Loucy (cell line): ENCODE measurements around the gene GRIA2.

Source experiments
- H2AFZ ChIP-seq: fragments of 200-600 bp; sonication (generic); 2 replicates; pipeline ENCODE4 v1.6.0; 2016; ENCODE audit warnings: antibody characterized with exemption, mild to moderate bottlenecking, low read length, moderate library complexity
- H3F3A ChIP-seq: fragments of 200-600 bp; 2 replicates; pipeline ENCODE4 v1.6.0; 2016; ENCODE audit warnings: antibody characterized with exemption, low read depth, mild to moderate bottlenecking
- H3K27me3 ChIP-seq: fragments of 200-600 bp; sonication (generic); 2 replicates; pipeline ENCODE4 v1.6.1; 2014; ENCODE audit warnings: low read length, mild to moderate bottlenecking; ENCODE audit not compliant: insufficient read depth, poor library complexity, severe bottlenecking
- H3K36me3 ChIP-seq: fragments of 200-600 bp; sonication (generic); 2 replicates; pipeline ENCODE4 v1.6.1; 2016; ENCODE audit warnings: low read length; ENCODE audit not compliant: insufficient read depth
- H3K4me1 ChIP-seq: fragments of 200-600 bp; sonication (generic); 2 replicates; pipeline ENCODE4 v1.5.1; 2014; ENCODE audit warnings: low read length, mild to moderate bottlenecking; ENCODE audit not compliant: insufficient read depth, poor library complexity, severe bottlenecking
- H3K4me2 ChIP-seq: fragments of 200-600 bp; sonication (generic); 2 replicates; pipeline ENCODE4 v1.6.0; 2014; ENCODE audit warnings: antibody characterized with exemption, low read length, low read depth, mild to moderate bottlenecking; ENCODE audit not compliant: poor library complexity, severe bottlenecking
- H3K4me3 ChIP-seq: fragments of 200-600 bp; sonication (generic); 2 replicates; pipeline ENCODE4 v1.5.1; 2014; ENCODE audit warnings: low read length, mild to moderate bottlenecking, mixed read lengths; ENCODE audit not compliant: poor library complexity, severe bottlenecking
- H3K79me2 ChIP-seq: fragments of 200-600 bp; sonication (generic); 2 replicates; pipeline ENCODE4 v1.6.1; 2014; ENCODE audit warnings: low read length; ENCODE audit not compliant: insufficient read depth
- H3K9ac ChIP-seq: fragments of 200-600 bp; sonication (generic); 2 replicates; pipeline ENCODE4 v1.6.0; 2014; ENCODE audit warnings: mild to moderate bottlenecking, low read depth, low read length, moderate library complexity; ENCODE audit not compliant: poor library complexity, severe bottlenecking
- H3K9me2 ChIP-seq: fragments of 200-600 bp; sonication (generic); replicated peaks from 2 replicates; pipeline ENCODE4 v1.6.1; 2016; ENCODE audit warnings: low read depth, low read length, mixed read lengths
- H3K9me3 ChIP-seq: fragments of 200-600 bp; sonication (generic); 2 replicates; pipeline ENCODE4 v1.6.1; 2014; ENCODE audit warnings: mild to moderate bottlenecking, antibody characterized with exemption, low read length, low read depth; ENCODE audit not compliant: insufficient read depth
- H4K20me1 ChIP-seq: fragments of 200-600 bp; sonication (generic); 2 replicates; pipeline ENCODE4 v1.6.0; 2014; ENCODE audit warnings: antibody characterized with exemption, low read length, mild to moderate bottlenecking; ENCODE audit not compliant: insufficient read depth, poor library complexity, severe bottlenecking
- CTCF ChIP-seq: fragments of 200-600 bp; sonication (generic); conservative IDR thresholded peaks from 2 replicates; pipeline ENCODE4 v1.5.1; 2014; ENCODE audit warnings: mild to moderate bottlenecking, antibody characterized with exemption, low read length
- EZH2phosphoT487 ChIP-seq: fragments of 200-600 bp; IDR thresholded peaks from 2 replicates; pipeline ENCODE4 v1.6.1; 2018; ENCODE audit warnings: antibody characterized with exemption, mild to moderate bottlenecking, moderate library complexity, borderline replicate concordance

The GRIA2 gene

GRCh38 chr4:157314906-157315305, 94.4 kb downstream of the GRIA2 start:
- TF ChIP-seq CTCF, result no peak
- no peak for TF ChIP-seq EZH2phosphoT487

DNA sequence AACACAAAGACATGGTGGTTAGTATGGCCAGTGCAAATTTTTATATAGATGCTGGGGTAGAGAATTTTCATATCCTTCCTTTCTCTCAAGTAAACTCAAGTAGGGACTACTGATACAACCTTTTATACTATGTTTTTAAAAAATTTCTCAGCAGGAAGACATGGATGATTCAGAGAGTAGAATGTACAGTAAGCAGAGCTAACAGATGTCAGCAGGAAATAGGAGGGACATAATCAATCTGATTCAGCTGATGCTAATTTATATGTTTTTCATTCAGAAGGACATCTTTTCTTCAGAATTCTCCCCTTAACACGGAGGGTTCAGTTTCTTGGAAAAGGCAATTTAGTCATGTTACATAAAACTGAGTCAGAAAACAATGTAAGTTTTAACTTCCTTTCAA, 95.4 kb downstream of the GRIA2 start:
- no peaks in the 10 kb centered on the region for H3K36me3 ChIP-seq
- H3K9me2 ChIP-seq, result no peaks in the 10 kb centered on the region
- TF ChIP-seq EZH2phosphoT487, result no peak
- no peak for TF ChIP-seq CTCF
- H2AFZ ChIP-seq, result no peak overlapping the region
- no peaks in the 10 kb centered on the region for H3F3A ChIP-seq
- H3K9ac ChIP-seq, result no peak overlapping the region
- H3K4me3 ChIP-seq, result no peak overlapping the region
- no peaks in the 10 kb centered on the region for H3K79me2 ChIP-seq
- H3K4me1 ChIP-seq, result no peaks in the 10 kb centered on the region
- H4K20me1 ChIP-seq, result no peaks in the 10 kb centered on the region
- no peaks in the 10 kb centered on the region for H3K27me3 ChIP-seq
- no peak overlapping the region for H3K4me2 ChIP-seq
- no peaks in the 10 kb centered on the region for H3K9me3 ChIP-seq

More at GRCh38 chr4:157314906-157315305, 94.4 kb downstream of the GRIA2 start:
- Histone ChIP-seq H2AFZ (no peak overlapping the region), H3F3A (no peaks in the 10 kb centered on the region), H3K9me2 (no peaks in the 10 kb centered on the region), H3K79me2 (no peaks in the 10 kb centered on the region), H3K9ac (no peak overlapping the region), H3K4me2 (no peak overlapping the region), H3K4me3 (no peak overlapping the region), H3K36me3 (no peaks in the 10 kb centered on the region), H4K20me1 (no peaks in the 10 kb centered on the region), H3K27me3 (no peaks in the 10 kb centered on the region), H3K4me1 (no peaks in the 10 kb centered on the region), H3K9me3 (no peaks in the 10 kb centered on the region)

DNA sequence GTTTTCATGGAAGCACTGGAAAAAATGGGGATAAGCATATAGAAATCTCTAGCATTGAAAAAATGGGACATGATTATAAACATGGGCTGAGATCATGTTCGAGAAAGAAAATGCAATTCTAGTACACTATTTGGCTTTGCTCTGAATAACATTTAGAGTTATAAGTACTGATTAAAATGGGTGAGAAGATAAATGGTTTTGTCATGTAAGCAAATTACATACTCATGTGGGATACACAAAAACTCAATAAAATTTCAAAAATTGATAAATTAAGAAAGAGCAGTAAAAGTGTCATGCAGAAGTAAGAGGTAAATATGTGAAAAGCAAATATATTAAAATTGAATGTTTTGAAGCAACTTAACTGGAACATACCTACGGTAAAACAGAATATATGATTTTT, 99.6 kb downstream of the GRIA2 start:
- no peaks in the 10 kb centered on the region for H3K9me2 ChIP-seq
- no peaks in the 10 kb centered on the region for H3K9me3 ChIP-seq
- no peaks in the 10 kb centered on the region for H3K36me3 ChIP-seq
- H3K79me2 ChIP-seq, result no peaks in the 10 kb centered on the region
- no peaks in the 10 kb centered on the region for H3F3A ChIP-seq
- H4K20me1 ChIP-seq, result no peaks in the 10 kb centered on the region
- no peak overlapping the region for H3K4me3 ChIP-seq
- no peak overlapping the region for H3K9ac ChIP-seq
- no peaks in the 10 kb centered on the region for H3K27me3 ChIP-seq
- no peak overlapping the region for H2AFZ ChIP-seq
- TF ChIP-seq CTCF, result no peak
- TF ChIP-seq EZH2phosphoT487, result no peak
- no peak overlapping the region for H3K4me2 ChIP-seq
- no peaks in the 10 kb centered on the region for H3K4me1 ChIP-seq
